ENCODE data around the gene TIMP2. TPM values are rescaled to one million over a fixed set of nuclear protein-coding genes. Genes with fewer than 3 reads are reported as not detected.
"Not testable (repeated sequence)": the region's sequence is repeated elsewhere in the genome, so short reads cannot be mapped to it uniquely, and the experiment has no call there.

TIMP2 gene
- total RNA-seq, 1 donor from 2014 or later = 2.3 TPM

DNA sequence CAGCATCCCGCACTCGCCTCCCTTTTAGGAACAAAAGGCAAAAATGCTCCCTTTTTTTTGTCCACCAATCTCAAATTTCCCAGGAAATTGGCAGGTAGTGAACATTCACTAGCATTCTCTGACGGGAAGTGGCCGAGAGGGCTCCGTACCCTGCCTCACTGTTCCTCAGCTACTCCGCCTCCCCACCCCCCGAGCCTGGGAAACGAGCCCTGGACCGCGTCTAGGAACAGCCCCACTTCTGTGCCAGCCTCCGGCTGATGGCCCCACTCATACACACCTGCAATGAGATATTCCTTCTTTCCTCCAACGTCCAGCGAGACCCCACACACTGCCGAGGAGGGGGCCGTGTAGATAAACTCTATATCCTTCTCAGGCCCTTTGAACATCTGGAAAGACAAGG, 54.6 kb downstream of the TIMP2 start:
- intact Hi-C loops (cut with micrococcal nuclease) = no loop called here

- intact Hi-C loops (cut with micrococcal nuclease) = no loop called here
Observed at GRCh38 chr17:78868391-78868790, 56.8 kb downstream of the TIMP2 start.

DNA sequence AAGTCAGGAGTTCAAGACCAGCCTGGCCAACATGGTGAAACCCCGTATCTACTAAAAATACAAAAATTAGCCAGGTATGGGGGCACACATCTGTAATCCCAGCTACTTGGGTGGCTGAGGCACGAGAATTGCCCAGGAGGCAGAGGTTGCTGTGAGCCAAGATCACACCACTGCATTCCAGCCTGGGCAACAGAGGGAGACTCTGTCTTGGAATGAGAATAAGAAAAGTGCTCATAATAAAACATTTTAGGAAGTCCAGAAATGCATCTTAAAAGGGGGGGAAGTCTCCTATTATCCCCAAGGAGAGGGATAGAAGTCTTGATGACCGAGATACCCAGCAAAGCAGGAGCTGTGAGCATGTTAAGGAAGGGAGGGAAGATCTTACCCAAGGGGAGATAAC, 58.1 kb downstream of the TIMP2 start:
- intact Hi-C loops (cut with micrococcal nuclease) = not testable (repeated sequence)

- intact Hi-C loops (cut with micrococcal nuclease) = loop anchor here (1.0 kb wide), 3 partner anchors 59 to 369 kb away; partner anchors contain the start of gene TIMP2
Observed at GRCh38 chr17:78865682-78866390, 59.4 kb downstream of the TIMP2 start.

- intact Hi-C loops (cut with micrococcal nuclease) = no loop called here
Observed at GRCh38 chr17:78864117-78864516, 61.1 kb downstream of the TIMP2 start.

GRCh38 chr17:78862073-78863023, 62.8 kb downstream of the TIMP2 start:
- intact Hi-C loops (cut with micrococcal nuclease) = no loop called here

DNA sequence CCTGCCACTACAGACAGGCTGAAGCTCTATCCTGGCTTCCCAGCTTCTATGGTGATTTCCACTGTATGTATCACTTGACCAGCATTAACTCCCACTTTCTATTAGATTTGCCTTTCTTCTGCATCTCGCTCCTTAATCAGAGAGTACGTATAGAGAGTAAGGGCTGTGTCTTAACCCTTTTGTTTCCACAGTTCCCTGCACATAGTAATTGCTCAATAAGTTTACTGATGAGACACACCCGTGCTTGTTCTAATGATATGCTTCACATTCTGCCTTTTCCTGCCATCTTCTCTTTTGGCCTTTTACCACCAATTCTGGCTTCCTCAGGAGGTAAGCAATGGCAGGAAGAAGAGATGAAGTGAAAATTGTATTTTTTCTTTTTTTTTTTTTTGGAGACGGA, 64.0 kb downstream of the TIMP2 start:
- intact Hi-C loops (cut with micrococcal nuclease) = no loop called here

DNA sequence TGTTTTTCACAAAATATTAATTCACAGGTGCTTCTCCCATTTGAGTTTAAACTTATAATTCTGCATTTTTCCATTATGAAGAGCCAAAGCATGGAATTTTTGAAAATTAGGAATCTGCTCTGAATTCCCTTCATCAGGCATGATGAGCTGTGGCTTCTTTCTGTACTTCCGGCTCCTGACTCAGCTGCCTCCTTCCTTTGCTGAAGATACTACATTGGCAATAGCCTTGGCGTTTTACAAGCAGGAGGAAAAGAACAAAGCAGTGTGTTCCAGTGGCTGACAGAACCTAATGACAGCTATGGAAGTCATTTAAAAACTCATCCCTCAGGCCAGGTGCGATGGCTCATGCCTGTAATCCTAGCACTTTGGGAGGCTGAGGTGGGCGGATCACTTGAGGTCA, 66.1 kb downstream of the TIMP2 start:
- intact Hi-C loops (cut with micrococcal nuclease) = no loop called here

- intact Hi-C loops (cut with micrococcal nuclease) = no loop called here
Observed at GRCh38 chr17:78857266-78857665, 67.9 kb downstream of the TIMP2 start.

DNA sequence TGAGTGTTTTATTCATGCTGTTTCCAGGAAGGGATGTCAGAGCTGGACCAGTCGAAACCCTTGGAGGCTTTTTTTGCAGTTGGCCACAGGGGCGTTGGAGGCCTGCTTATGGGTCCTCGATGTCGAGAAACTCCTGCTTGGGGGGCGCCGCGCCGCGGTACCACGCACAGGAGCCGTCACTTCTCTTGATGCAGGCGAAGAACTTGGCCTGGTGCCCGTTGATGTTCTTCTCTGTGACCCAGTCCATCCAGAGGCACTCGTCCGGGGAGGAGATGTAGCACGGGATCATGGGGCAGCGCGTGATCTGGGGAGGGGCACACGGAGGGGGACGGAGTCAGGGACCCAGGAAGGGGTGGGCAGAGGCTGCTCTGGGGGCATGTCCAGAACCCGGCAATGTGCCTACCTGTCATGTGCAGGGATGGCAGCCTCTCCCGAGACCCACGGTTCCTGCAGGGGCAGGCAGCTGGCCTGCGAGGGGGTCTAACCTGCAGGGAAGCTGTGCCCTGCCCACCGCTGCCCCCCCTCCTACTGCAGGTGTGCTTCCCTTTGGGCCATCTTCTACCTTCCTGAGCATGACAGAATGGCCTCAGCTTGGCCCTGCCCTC, 69.5 kb downstream of the TIMP2 start:
- intact Hi-C loops (cut with micrococcal nuclease) = no loop called here

DNA sequence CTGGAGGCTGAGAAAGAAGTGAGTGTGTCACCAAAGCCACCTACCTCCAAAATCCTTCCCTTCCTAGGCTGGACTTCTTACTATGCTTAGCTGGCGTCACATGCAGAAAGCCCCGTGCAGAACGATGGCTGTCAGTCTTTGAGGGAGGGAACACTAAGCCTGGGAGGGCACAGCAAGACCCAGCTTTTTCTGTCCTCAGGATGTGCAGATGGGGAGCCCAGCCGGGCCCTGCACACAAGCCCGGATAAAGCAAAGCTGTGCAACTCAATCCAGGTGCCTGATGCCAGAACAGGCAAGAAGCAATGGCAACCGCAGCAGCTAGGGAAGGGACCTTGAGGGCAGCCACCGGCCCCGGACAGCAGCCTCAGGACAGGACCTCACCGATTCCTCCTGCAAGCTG, 70.7 kb downstream of the TIMP2 start:
- intact Hi-C loops (cut with micrococcal nuclease) = no loop called here

- intact Hi-C loops (cut with micrococcal nuclease) = no loop called here
Observed at GRCh38 chr17:78853926-78854394, 71.2 kb downstream of the TIMP2 start.

- intact Hi-C loops (cut with micrococcal nuclease) = no loop called here
Observed at GRCh38 chr17:78852709-78853121, 72.5 kb downstream of the TIMP2 start.

- intact Hi-C loops (cut with micrococcal nuclease) = no loop called here
Observed at GRCh38 chr17:78849026-78849425, 76.2 kb downstream of the TIMP2 start.

DNA sequence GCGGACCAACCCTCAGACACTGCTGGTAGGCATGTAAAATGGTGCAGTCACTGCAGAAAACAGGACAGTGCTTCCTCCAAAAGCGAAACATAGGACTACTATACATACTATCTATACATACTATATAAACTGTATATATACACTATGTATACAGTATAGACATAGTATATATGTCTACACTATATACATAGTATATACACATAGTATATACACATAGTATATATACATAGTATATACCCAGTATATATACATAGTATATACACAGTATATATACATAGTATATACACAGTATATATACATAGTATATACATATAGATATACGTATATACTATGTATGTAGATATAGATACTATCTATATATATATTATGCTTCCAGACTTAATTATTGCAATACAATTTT, 78.1 kb downstream of the TIMP2 start:
- intact Hi-C loops (cut with micrococcal nuclease) = no loop called here

- intact Hi-C loops (cut with micrococcal nuclease) = loop anchor here (5.0 kb wide), 1 partner anchor 37 kb away; no protein-coding TSS in a partner anchor
Observed at GRCh38 chr17:78844301-78845005, 80.7 kb downstream of the TIMP2 start.

DNA sequence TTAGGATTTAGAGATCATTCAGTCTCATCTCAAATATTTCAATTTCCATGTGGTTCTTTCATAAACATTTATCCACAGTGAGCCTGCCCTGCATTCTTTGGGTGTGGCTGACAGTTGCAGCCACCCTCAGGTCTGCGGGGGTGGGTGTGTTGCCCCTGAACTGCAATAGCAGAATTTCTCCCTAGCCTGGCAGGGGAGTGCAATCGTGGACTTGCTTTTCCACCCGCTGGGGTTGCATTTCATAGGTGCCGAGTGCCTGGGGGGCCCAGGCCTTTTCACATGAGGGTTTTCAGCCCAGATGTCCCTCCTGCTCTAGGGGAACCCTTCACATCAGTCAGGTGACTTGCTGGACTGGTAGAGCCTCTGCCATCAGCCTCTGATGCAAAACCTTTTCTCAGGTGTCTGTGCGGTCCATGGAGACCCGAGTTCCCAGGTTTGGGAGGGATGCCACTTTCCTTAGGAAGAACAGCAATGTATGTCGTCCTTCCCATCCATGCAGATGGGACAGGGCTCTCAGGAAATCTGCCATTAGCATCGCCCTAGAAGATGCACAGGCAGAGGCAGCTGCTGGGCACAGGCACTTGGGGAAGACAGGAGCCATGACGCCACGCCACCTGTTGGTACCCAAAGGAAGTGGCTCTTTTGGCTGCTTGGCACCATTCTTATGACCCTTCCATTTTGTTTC, 82.2 kb downstream of the TIMP2 start:
- intact Hi-C loops (cut with micrococcal nuclease) = loop anchor here (1.0 to 5.0 kb wide), 4 partner anchors 36 to 398 kb away; no protein-coding TSS in a partner anchor

GRCh38 chr17:78840780-78841611, 84.2 kb downstream of the TIMP2 start, which contains the start of gene USP36:
Gene USP36, minus strand, starts transcription at chr17:78840814. Its CDS starts 4,451 bp downstream, at chr17:78836363.
- intact Hi-C loops (cut with micrococcal nuclease) = loop anchor here (1.0 to 5.0 kb wide), 4 partner anchors 34 to 883 kb away; partner anchors contain the start of genes CYTH1, SOCS3 and TNRC6C

- intact Hi-C loops (cut with micrococcal nuclease) = loop anchor here (1.0 to 5.0 kb wide), 3 partner anchors 33 to 480 kb away; partner anchors contain the start of genes CYTH1 and SOCS3
Observed at GRCh38 chr17:78840530-78840779, 84.7 kb downstream of the TIMP2 start.

Data from T-helper 1 cell treated with Interleukin-12 subunit alpha and Interleukin-12 subunit beta and Interleukin-4 antibody, amounts not matched to agents 30 ng/mL and 1 ng/mL, for 36 hours (primary cell).